Frontal cortex (tissue), 4 donors: Measurements from ENCODE around the gene ADGRA3. TPM values are rescaled to one million over a fixed set of nuclear protein-coding genes. Genes with fewer than 3 reads are reported as not detected.

Experiments
- DNase-seq, 2 donors: peaks; one replicate each; pipeline ENCODE4 v3.0.0; 2012; ENCODE audit warnings: low spot score in 2 of 2
- FAIRE-seq: peaks from 2 replicates; lab custom pipeline; 2012; peaks lifted over from hg19 to GRCh38; lab: Jason Lieb, UNC
- total RNA-seq: library from RNA; depleted of rRNA; stranded (reverse); fragments of >200 nt; gene quantifications from one replicate; pipeline ENCODE4 v1.2.3, GENCODE V29; 2014
- donor health status: control.
- donor health status: control.
- donor health status: control.

The ADGRA3 gene
- total RNA-seq, 1 donor from 2014 or later: 45.2 TPM

DNA sequence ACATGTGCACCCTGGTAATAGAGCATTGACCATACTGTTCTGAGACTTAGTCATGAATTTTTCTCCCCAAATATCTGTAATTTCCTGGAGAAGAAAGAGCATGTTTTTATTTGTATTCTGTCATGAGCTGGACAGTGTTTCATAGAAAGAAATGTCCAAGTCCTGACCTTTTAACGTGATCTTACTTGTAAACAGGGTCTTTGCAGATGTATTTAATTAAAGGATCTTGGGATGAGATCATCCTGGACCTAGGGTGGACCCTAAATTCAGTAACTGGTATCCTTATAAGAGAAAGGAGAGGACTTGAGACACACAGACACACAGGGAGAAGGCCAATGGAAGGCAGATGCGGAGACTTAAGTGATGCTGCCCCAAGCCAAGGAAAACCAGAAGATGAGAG lies 3.6 kb downstream of the ADGRA3 start:
- FAIRE-seq (no peak), DNase-seq (no peak)

DNA sequence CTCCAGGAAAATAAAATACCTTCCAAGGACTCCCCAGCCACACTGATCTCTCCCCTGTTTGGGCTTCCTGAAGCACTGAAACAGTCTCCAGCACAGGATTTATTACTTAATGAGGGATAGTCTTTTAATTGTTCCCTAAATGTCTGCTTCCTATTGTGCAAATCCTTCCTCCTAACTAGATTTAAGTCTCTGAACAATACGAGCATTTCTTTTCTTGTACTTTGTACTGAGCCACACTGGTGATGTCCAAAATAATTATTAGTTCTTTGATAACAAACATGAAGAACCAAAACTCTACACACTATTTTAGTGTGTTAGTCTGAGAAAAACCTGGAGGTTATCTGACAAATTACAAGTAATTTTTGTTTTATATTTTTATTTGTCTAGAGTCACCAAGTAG lies 5.1 kb downstream of the ADGRA3 start:
- DNase-seq (no peak), FAIRE-seq (no peak)

- DNase-seq: no peak
- FAIRE-seq: no peak
Measured at GRCh38 chr4:22508376-22508775, 7.5 kb downstream of the ADGRA3 start.

- no peak for DNase-seq
- FAIRE-seq: no peak
Measured at GRCh38 chr4:22504922-22505321, 10.9 kb downstream of the ADGRA3 start.

- DNase-seq (no peak), FAIRE-seq (no peak)
Measured at GRCh38 chr4:22504447-22504846, 11.4 kb downstream of the ADGRA3 start.

DNA sequence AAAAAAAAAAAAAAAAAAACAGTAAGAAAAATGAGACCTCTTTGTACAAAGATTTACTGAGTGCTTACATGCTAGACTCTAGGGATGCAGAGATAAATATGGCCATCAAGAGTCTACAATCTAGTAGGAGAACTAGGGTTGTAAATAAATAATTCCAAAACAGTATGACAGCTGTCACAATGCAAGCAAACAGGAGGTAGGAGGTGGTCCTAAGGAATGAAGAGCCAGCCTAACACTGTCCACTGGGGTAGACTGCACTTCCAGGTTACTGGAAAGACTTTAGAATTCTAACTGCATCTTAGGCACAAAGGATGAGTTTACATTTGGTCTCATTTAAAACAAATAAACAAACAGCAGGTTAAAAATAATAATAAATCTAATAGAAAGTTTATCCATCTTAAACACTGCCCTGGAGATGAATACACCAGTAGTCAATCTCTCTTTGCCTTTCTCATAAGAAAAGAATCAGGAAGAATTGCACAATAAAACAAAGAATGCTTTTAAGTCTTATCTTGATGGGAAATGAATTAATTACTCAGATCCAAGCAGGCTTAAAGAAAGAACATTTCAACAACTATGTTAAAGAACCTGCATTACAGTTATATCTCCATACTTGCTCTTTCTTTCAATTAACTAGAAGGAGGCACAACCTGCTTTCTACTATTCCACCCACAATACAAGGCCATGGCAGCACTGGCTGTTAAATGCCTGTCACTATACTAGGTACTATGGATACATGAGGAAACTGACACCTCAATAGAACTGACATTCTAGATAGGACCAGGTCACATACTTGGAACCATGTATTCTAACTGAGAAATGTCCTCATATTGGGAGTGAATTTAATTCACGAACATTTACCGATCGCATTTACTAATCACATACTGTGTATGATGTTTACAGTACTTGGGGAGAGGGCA lies 12.7 kb downstream of the ADGRA3 start:
- FAIRE-seq (no peak), DNase-seq (no peak)

DNA sequence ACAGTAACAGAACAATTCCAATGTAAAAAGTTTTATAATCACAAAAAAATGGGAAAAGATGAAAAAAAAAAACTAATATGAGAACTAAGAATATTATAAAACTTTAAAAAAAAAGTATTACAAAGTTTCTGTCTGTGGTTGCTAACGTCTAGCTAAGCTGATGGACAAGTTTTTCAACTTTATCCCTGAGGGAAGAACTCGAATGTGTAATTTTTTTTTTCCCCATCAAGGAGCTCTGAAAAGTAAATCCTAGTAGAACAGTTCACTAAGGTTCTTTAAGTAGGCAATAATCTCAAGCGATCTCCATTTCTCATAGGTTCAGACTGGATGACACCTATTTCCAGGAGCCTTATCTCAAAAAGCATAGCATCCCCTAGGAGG lies 14.2 kb downstream of the ADGRA3 start:
- FAIRE-seq: no peak
- no peak for DNase-seq

DNA sequence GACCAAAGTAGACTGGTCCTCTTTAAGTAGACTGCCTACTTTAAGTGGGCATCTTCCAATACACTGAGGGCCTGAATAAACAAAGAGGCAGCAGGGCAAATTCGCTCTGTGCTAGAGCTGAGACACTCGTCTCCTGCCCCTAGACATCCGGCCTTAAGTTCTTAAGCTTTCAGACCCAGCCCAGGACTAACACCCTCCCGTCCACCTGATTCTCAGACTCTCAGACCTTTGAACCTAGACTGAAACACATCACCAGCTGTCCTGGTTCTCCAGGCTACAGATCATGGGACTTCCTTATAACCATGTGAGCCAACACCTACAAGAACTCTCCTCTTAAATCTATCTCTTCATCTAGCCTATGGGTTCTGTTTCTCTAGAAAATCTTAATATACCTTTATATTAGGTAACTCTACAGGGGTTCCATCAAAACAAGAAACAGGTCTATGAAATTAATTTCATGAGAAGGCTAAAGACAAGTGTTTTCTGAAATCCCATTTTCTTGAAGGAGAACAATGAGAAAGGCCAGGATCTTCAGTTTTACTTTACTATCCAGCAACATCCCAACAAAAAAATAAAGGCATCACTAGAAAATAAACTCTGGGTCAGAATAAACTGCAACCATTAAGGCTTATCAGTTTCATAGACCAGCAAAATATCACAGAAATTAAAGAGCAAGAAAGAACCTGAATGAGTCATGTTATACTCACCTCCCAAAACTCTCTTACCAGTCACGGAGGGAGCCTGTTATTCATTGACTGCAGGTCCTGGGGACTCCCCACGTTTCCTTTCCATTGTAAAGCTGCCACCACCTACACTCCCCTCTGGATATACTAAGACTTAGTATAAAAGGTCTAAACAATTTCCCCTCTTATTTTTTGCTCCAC lies 14.8 kb downstream of the ADGRA3 start:
- FAIRE-seq (no peak), DNase-seq (no peak)

GRCh38 chr4:22500128-22500611 lies 15.7 kb downstream of the ADGRA3 start:
- no peak for FAIRE-seq
- no peak for DNase-seq

GRCh38 chr4:22498866-22499265 lies 17.0 kb downstream of the ADGRA3 start:
- FAIRE-seq (no peak), DNase-seq (no peak)

DNA sequence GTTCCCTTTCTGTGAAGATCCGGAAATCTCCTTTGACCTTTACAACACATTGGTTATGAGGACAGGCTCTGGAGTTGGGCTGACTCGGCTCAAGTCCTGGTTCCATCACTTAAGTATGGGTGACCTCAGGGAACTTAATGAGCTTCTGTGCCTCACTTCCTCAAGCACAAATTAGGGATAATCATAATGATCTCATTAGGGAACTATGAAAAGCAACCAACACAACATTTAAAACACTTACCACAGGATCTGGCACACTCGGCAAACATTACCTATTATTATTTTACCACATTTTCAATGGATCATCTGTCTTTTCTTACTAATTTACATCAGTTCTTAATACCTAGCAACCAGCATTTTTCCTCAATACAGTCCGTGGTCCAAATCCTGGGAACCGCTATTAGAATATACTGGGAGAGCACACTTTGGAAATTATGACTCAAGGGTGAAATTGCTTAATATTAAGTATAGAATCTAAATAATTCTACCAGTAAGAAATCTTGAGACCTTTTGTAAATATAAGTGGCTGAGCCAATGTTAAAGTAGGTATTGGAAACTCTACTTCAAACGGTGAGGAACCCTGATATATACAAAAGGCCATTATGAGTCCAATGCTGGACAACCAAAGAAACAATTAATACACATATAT lies 19.6 kb downstream of the ADGRA3 start:
- DNase-seq (no peak), FAIRE-seq (no peak)

DNA sequence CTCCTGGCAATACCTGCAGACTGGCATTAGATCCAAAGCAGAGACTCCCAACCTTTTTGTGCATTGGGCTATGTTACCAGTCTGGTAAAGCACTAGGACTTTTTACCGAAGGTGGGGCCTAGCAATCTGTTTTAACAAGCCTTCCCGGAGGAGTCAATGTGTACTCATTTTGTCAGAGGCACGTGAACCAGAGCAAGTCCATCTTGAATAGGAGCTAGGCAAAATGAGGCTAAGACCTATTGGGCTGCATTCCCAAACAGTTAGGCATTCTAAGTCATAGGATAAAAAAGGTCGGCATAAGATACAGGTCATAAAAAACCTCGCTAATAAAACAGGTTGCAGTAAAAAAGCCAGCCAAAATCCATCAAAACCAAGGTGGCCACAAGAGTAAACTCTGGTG lies 22.3 kb downstream of the ADGRA3 start:
- no peak for DNase-seq
- no peak for FAIRE-seq

GRCh38 chr4:22492987-22493386 lies 22.9 kb downstream of the ADGRA3 start:
- DNase-seq (no peak), FAIRE-seq (no peak)

- DNase-seq (no peak), FAIRE-seq (no peak)
Measured at GRCh38 chr4:22491939-22492338, 23.9 kb downstream of the ADGRA3 start.

DNA sequence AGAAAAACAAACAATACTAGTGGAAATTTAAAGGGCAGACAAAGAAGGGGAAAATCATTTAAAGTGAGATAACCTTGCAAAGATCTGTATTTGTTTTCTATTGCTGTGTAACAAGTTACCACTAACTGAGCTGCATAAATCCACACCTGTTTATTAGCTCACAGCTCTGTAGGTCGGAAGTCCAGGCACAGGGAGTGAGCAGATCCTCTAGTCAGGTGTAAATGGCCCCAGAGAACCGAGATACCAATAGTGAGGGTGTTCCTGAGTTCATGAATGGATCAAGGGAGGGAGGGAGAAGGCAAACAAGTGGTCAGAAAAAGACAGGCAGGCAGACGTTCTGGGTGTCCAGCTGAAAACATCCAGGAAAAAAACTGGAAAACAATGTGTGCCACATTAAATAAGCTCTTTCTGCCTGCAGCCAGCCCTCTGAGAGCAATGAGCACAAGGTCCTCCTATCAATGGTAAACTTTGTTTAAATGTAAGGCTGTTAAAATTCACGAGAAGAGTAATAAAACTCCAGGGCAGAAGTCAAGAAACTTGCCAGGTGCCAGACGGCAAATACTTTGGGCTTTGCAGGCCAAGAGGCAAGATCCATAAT lies 25.0 kb downstream of the ADGRA3 start:
- no peak for FAIRE-seq

DNA sequence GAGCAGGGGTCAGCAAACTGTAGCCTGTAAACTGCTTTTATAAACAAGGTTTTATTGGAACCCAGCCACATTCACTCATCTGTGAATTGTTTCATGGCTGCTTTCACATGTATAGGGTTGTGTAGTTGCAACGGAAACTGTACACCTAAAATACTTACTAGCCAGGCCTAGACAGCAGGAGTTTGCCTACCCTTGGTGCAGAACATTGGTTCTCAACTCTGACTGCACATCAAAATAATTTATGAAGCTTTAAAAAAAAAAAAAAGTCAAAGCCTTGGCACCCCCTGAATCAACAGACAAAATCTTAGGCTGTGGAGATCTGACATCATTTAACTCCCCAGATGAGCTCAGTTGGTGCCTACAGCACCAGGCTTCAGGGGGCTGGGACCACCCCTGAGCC lies 27.8 kb downstream of the ADGRA3 start:
- FAIRE-seq: no peak
- DNase-seq: no peak

More for the DNA sequence above, 25.0 kb downstream of the ADGRA3 start:
- no peak for DNase-seq

- DNase-seq (no peak), FAIRE-seq (no peak)
Measured at GRCh38 chr4:22487328-22487727, 28.5 kb downstream of the ADGRA3 start.

- FAIRE-seq (no peak), DNase-seq (no peak)
Measured at GRCh38 chr4:22486276-22486675, 29.6 kb downstream of the ADGRA3 start.

- peak in 1 of 2 donors; percentile 19 for DNase-seq
- no peak for FAIRE-seq
Measured at GRCh38 chr4:22485737-22486136, 30.1 kb downstream of the ADGRA3 start.

- no peak for DNase-seq
- FAIRE-seq: no peak
Measured at GRCh38 chr4:22483551-22483981, 32.3 kb downstream of the ADGRA3 start.
